GM18909 (cell line): ENCODE results near the gene GTPBP3.

Experiments used
- ATAC-seq: cut with Tn5 transposase; IDR thresholded peaks from one replicate; pipeline ENCODE4 v1.9.1; 2021; ENCODE audit warnings: mild to moderate bottlenecking; ENCODE audit not compliant: unreplicated experiment, poor library complexity

Gene GTPBP3

GRCh38 chr19:17327654-17328516 is 9.5 kb upstream of the GTPBP3 start:
- no peak for ATAC-seq

- no peak for ATAC-seq
These were observed 8.6 kb upstream of the GTPBP3 start for GRCh38 chr19:17328517-17329365.

GRCh38 chr19:17329366-17330261 is 7.7 kb upstream of the GTPBP3 start:
- ATAC-seq = no peak

GRCh38 chr19:17330262-17331044 is 6.9 kb upstream of the GTPBP3 start:
- ATAC-seq = no peak

DNA sequence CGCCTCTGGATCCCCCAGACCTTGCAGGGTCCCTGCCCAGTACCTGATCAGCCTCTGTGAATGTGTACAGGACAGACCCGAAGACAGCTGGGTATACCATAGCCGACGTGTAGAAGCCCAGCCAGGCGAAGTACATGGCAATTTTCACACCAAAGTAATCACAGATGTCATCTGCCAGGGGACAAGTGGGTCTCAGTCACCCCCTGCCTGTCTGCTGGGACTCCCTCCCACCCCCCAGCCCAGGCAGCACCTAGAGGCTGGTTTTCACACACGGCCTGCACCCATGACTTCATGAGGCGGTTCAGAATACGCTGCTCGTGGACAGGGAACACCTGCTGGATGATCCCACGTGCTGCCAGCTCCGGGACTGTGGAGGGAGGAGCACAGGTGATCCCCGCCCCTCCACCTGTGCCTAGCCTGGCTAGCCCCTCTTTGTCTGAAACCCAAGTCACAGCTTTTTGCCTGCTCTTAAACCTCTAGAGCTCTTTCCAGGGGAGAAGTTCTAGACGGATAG is 6.3 kb upstream of the GTPBP3 start:
- ATAC-seq = no peak

DNA sequence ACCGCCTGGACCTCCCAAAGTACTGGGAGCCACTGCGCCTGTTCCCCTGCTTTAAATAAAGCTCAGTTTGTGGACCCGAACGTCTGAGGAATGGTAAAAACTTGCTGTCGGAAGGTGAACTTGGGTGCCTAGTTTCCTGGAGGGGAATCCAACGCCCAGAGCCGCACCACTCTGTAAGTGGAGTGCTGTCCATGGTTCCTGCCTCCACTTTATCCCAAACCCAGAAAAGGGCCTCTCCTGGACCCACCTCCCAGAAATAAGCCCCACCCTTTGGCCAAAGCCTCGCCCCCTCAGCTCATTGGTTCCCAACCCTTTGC is 5.0 kb upstream of the GTPBP3 start:
- no peak for ATAC-seq

GRCh38 chr19:17332677-17333581 is 4.4 kb upstream of the GTPBP3 start:
- ATAC-seq = no peak

DNA sequence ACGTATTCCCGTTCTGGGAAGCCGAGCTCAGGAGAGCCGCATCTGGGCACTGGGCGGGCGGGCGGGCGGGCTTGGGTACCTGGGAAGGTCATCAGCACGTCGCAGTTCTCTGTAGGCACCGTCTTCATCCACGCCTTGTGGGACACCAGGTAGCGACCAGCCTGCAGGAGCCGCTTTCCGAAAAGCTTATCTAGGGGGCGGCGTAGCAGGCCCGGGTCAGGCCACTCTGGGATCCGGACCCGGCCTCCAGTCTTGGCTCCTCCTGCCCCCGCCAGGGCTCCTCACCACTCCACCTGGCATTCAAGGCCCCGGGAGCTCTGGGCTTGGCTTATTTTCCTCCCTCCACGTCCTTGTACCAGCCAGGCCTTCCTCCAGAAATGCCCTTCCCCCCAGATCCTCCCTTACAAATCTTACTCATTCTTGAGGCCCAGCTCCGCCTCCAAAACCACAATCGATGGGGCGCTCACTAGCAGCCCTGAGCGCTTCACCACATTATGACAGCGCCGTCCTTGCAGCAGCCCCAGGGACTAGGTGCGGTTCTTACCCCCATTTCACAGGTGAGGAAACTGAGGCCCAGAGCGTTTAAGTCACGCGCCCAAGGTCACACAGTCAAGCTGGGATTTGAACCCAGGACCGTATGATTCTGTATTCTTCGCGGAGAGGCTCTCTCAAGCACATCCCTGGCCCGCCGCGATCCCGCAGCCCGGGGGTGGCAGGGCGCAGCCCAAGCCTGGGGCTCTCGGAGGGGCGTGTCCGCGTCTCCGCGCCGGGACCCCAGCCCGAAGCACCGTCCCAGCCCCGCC is 3.5 kb upstream of the GTPBP3 start:
- ATAC-seq = no peak

GRCh38 chr19:17334414-17335409 is 2.6 kb upstream of the GTPBP3 start, which contains the start of gene ANO8:
TSS of gene ANO8 (minus strand) at chr19:17334855. CDS start at chr19:17334670, 185 bp downstream.
- ATAC-seq = peak; percentile 59

- ATAC-seq = no peak
These were observed 1.8 kb upstream of the GTPBP3 start for GRCh38 chr19:17335575-17335974.

DNA sequence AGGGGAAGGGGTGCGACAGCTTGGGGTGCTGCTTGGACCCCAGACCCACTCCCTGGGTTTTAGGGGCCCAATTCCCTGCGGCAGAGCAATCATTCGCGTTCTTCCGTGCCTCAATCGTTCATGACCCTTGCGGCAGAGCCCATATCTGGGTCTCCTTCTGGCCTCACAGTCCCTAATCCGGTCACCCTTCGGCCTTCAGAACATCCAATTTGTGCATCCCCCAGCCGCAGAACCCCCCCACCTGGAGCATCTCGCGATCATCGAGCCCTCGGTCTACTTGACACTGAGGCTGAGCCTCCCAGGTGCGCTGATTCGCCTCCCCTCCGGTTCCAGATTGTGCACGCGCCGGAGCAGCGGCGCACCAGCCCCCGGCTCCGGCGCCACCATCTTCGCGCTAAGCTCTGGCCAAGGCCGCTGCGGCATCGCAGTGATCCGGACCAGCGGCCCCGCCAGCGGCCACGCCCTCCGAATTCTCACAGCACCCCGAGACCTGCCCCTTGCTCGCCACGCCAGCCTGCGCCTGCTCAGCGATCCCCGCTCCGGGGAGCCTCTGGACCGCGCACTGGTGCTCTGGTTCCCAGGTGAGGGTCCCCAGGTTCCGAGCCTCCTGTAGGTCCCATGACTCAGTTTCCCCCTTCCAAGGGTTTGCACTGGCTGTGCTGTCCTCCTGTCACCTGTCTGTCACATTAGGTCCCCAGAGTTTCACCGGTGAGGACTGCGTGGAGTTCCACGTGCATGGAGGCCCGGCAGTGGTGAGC is 501 bp downstream of the GTPBP3 start:
- peak; percentile 5 for ATAC-seq

DNA sequence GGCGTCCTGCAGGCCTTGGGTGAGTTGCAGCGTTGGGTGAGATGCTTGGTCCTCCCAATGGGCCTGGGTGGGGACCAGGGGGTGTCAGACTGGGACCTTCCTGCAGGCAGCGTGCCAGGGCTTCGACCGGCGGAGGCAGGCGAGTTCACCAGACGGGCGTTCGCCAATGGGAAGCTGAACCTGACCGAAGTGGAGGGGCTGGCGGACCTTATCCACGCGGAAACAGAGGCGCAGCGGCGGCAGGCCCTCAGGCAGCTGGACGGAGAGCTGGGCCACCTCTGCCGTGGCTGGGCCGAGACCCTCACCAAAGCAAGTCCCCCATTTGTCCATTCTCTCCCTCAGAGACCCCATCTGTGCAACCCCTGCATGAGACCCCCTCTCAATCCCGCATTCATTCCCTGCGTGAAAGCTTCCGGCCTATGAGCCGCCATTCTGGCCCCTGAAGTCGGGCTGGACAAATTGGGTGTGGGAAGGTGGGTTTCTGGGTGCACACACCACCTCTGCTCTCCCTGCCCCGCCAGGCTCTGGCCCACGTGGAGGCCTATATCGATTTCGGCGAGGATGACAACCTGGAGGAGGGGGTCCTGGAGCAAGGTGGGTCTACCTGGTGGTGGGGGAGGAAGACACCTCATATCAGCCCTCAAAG is 1.2 kb downstream of the GTPBP3 start:
- ATAC-seq = no peak

- no peak for ATAC-seq
These were observed 1.9 kb downstream of the GTPBP3 start for GRCh38 chr19:17339088-17339741.

DNA sequence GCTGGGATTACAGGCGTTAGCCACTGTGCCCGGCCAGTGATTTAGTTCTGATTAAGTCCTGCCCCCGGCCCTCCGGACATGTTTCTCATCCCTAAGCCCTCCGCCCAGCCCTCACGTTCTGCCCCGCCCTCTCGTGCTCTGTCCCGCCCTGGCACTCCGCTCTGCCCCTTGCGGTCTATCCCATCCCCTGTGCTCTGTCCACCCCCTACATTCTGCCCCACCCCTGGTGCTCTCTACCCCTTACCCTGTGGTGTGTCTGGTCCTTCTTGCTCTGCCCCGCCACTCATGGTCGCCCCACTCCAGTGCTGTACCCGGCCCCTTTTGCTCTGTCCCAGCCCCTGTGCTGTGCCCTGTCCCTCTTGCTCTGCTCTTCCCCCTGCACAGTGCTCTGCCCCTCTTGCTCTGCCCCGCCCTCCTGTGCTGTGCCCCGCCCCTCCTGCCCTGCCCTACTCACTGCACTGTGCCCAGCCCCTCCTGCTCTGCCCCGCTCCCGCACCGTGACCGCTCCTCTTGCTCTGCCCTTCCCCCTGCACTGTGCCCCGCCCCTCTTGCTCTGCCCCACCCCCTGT is 3.0 kb downstream of the GTPBP3 start:
- no peak for ATAC-seq
